ENCODE results near the gene AP4E1. TPM values are rescaled to one million over a fixed set of nuclear protein-coding genes. Genes with fewer than 3 reads are reported as not detected.

Gene AP4E1
- polyA plus RNA-seq, 1 donor (not counting 4 experiments of a cell fraction or from before 2014, with no cell fraction given) = 7.9 TPM

DNA sequence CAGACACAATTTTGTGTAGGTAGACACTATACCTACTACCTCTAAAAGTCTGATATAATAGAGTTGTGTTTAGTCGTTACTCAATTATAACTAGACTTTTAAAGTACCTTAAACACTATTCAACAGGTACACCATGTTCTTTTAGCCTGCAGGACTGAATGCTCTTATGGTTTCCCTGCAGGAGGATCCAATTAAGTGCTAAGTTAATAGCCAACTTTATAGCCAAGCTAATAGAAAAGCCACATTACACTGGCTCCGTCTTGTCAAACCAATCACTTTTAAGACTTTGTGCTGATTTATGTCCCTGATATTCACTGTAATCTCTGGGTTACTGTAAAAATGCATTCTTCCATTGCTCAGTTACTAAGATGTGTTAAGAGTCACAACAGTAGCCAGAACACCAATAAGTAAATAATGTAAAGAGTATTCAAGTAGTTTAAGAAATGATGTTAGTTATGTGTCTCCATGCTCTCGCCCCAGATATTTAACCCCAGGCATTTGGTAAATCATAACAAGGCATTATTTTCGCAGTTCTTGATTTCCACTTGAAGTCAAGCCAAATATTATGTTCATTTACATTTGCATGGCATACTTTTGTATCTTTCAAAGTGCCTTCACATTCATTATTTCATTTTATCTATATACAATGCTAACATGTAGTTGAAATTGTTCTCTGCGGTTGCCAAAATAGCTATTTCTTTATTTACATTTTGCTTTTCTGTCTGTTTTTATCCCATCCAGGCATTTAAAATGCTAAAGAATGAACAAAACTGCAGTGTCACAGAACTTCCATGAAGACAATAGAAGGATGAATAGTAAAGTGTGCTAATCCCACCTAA is 42.7 kb upstream of the AP4E1 start:
- H3K79me2 ChIP-seq (ENCODE audit: control insufficient read depth, insufficient read depth, low read length) = no peaks in the 10 kb centered on the region
- FAIRE-seq = no peak
- no peak overlapping the region for H3K9ac ChIP-seq (ENCODE audit: control insufficient read depth, extremely low read depth, insufficient read depth, low read length)
- H2AFZ ChIP-seq (ENCODE audit: control insufficient read depth, low read length) = no peak overlapping the region
- H3K27ac ChIP-seq (ENCODE audit: control insufficient read depth, insufficient read depth, low read length) = no peak overlapping the region
- no peak overlapping the region for H3K4me2 ChIP-seq (ENCODE audit: control insufficient read depth, extremely low read depth, insufficient read depth, low read depth, low read length)
- DNase-seq (ENCODE audit: low read depth, low spot score) = no peak
- no peaks in the 10 kb centered on the region for H3K4me1 ChIP-seq (ENCODE audit: control insufficient read depth, extremely low read depth, insufficient read depth, low read length)
- dilution Hi-C loops (cut with MboI; ENCODE audit: extremely low pct_ligation_motif_present, low sequenced_read_pairs) = loop anchor here (25.0 kb wide), 1 partner anchor 103 kb away; the partner anchor contains the start of gene SPPL2A
- no peaks in the 10 kb centered on the region for H3K9me1 ChIP-seq (ENCODE audit: control insufficient read depth, extremely low read depth, insufficient read depth, low read length)
- H3K4me3 ChIP-seq (ENCODE audit: control insufficient read depth in 2 of 3, extremely low read depth in 1 of 3, insufficient read depth in 2 of 3, low read depth in 1 of 3, low read length in 3 of 3) = no peak overlapping the region
- H3K9me3 ChIP-seq (ENCODE audit: control insufficient read depth, low read depth, low read length) = no peaks in the 10 kb centered on the region
- H3K27me3 ChIP-seq (ENCODE audit: control insufficient read depth, extremely low read depth, insufficient read depth, low read length) = peaks cover 6% of the 10 kb centered on the region
- no peaks in the 10 kb centered on the region for H3K36me3 ChIP-seq (ENCODE audit: control insufficient read depth in 2 of 2, extremely low read depth in 1 of 2, insufficient read depth in 2 of 2, low read length in 2 of 2)
- no peak for TF ChIP-seq EZH2 (IDR thresholded peaks at IDR 0.05; ENCODE audit: low read length)
- TF ChIP-seq, protein P1, sequence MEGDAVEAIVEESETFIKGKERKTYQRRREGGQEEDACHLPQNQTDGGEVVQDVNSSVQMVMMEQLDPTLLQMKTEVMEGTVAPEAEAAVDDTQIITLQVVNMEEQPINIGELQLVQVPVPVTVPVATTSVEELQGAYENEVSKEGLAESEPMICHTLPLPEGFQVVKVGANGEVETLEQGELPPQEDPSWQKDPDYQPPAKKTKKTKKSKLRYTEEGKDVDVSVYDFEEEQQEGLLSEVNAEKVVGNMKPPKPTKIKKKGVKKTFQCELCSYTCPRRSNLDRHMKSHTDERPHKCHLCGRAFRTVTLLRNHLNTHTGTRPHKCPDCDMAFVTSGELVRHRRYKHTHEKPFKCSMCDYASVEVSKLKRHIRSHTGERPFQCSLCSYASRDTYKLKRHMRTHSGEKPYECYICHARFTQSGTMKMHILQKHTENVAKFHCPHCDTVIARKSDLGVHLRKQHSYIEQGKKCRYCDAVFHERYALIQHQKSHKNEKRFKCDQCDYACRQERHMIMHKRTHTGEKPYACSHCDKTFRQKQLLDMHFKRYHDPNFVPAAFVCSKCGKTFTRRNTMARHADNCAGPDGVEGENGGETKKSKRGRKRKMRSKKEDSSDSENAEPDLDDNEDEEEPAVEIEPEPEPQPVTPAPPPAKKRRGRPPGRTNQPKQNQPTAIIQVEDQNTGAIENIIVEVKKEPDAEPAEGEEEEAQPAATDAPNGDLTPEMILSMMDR (optimal IDR thresholded peaks at IDR 0.05 in 1 of 3, IDR thresholded peaks at IDR 0.05 in 1 of 3, conservative IDR thresholded peaks at IDR 0.05 in 1 of 3; ENCODE audit: extremely low read depth in 1 of 3, insufficient read depth in 2 of 3, low read length in 3 of 3) = no peak
- no peaks in the 10 kb centered on the region for H4K20me1 ChIP-seq (ENCODE audit: control insufficient read depth, extremely low read depth, insufficient read depth, low read length)

DNA sequence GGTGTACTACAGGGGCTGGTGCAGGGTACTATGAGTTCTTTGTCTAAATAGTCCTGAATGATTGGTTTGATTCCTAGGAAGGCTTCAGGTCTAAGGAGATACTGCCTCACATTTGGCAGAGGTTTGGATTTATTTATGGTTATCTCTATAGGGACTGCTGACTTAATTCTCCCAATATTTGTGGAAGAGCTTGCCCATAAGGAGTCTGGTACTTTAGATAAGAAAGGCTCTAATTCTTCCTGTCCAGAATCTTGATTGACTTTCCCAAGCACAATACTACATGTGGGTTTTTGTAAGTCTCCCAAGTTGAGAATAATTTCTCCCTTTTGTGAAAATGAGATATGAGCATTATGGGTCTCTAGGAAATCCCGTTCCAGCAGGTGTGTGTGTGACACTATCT is 36.7 kb upstream of the AP4E1 start:
- Histone ChIP-seq H4K20me1 (ENCODE audit: control insufficient read depth, extremely low read depth, insufficient read depth, low read length) (no peaks in the 10 kb centered on the region), H3K27me3 (ENCODE audit: control insufficient read depth, extremely low read depth, insufficient read depth, low read length) (peaks cover 9% of the 10 kb centered on the region), H3K4me3 (ENCODE audit: control insufficient read depth in 2 of 3, extremely low read depth in 1 of 3, insufficient read depth in 2 of 3, low read depth in 1 of 3, low read length in 3 of 3) (no peak overlapping the region), H3K4me1 (ENCODE audit: control insufficient read depth, extremely low read depth, insufficient read depth, low read length) (peaks cover under 1% of the 10 kb centered on the region), H3K9ac (ENCODE audit: control insufficient read depth, extremely low read depth, insufficient read depth, low read length) (no peak overlapping the region), H2AFZ (ENCODE audit: control insufficient read depth, low read length) (no peak overlapping the region), H3K9me1 (ENCODE audit: control insufficient read depth, extremely low read depth, insufficient read depth, low read length) (no peaks in the 10 kb centered on the region), H3K4me2 (ENCODE audit: control insufficient read depth, extremely low read depth, insufficient read depth, low read depth, low read length) (no peak overlapping the region), H3K79me2 (ENCODE audit: control insufficient read depth, insufficient read depth, low read length) (no peaks in the 10 kb centered on the region), H3K27ac (ENCODE audit: control insufficient read depth, insufficient read depth, low read length) (no peak overlapping the region), H3K9me3 (ENCODE audit: control insufficient read depth, low read depth, low read length) (no peaks in the 10 kb centered on the region), H3K36me3 (ENCODE audit: control insufficient read depth in 2 of 2, extremely low read depth in 1 of 2, insufficient read depth in 2 of 2, low read length in 2 of 2) (no peaks in the 10 kb centered on the region)
- TF ChIP-seq, protein P1 (optimal IDR thresholded peaks at IDR 0.05 in 1 of 3, IDR thresholded peaks at IDR 0.05 in 1 of 3, conservative IDR thresholded peaks at IDR 0.05 in 1 of 3; ENCODE audit: extremely low read depth in 1 of 3, insufficient read depth in 2 of 3, low read length in 3 of 3) = no peak
- no peak for TF ChIP-seq EZH2 (IDR thresholded peaks at IDR 0.05; ENCODE audit: low read length)
- dilution Hi-C loops (cut with MboI; ENCODE audit: extremely low pct_ligation_motif_present, low sequenced_read_pairs) = loop anchor here (25.0 kb wide), 1 partner anchor 110 kb away; the partner anchor contains the start of gene SPPL2A
- FAIRE-seq (no peak), DNase-seq (ENCODE audit: low read depth, low spot score) (no peak)

Measured in keratinocyte (primary cell).